GM19395 (cell line): Measurements from ENCODE around the gene PLCH2.

Source experiments
- ATAC-seq: cut with Tn5 transposase; IDR thresholded peaks from one replicate; pipeline ENCODE4 v1.9.1; 2021; ENCODE audit warnings: mild to moderate bottlenecking, moderate library complexity; ENCODE audit not compliant: unreplicated experiment

PLCH2 gene

DNA sequence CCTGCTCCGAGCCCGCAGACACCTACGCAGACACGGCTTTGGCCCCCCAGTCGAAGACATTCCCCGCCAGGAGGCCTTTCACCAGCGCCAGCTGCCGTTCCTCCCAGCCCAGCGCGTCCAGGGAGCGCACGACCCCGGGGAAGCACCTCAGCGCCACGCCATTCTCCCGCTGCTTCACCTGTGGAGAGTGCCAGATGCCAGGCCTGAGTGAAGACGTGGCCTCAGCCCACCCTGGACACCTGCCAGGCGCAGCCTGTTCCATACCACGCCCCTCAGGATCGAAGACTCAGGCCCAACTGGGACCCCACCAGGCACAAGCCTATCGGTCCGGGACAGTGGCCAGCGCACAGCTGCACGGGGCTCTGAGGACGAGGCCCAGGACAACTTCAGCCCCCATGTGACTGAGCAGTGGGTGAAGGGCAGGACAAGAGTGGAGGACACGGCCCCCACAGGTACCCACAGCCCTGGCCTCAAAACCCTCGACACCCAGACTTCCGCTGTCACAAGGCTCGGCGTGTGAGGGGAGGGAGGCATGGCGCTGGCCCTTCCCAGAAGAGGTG, 36.9 kb downstream of the PLCH2 start:
- no peak for ATAC-seq

GRCh38 chr1:2513939-2514652, 38.0 kb downstream of the PLCH2 start:
- no peak for ATAC-seq

GRCh38 chr1:2514863-2515762, 39.0 kb downstream of the PLCH2 start:
- ATAC-seq = no peak

GRCh38 chr1:2515763-2516080, 39.6 kb downstream of the PLCH2 start:
- ATAC-seq = no peak

DNA sequence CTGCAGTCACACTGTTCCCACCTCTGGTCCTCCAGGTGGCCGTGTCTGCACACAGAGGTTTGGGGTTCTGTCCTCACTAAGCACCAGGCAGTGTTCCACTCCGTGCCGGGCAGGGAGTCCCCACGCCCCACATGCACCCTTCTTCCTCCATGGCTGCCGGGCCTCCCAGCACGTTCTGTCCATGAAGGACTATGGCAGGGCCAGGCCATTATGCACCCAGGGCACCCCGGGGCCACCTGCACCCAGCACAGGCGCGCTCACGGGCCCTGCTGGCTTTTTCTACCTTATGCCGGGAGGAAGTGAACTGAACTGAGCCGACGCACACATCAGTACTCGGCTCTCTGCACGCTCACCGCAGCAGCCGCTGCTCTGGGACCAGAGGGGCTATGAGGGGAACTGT, 40.0 kb downstream of the PLCH2 start:
- ATAC-seq = no peak

GRCh38 chr1:2516946-2517345, 40.9 kb downstream of the PLCH2 start:
- no peak for ATAC-seq

- no peak for ATAC-seq
Measured at GRCh38 chr1:2517966-2518365, 41.9 kb downstream of the PLCH2 start.

DNA sequence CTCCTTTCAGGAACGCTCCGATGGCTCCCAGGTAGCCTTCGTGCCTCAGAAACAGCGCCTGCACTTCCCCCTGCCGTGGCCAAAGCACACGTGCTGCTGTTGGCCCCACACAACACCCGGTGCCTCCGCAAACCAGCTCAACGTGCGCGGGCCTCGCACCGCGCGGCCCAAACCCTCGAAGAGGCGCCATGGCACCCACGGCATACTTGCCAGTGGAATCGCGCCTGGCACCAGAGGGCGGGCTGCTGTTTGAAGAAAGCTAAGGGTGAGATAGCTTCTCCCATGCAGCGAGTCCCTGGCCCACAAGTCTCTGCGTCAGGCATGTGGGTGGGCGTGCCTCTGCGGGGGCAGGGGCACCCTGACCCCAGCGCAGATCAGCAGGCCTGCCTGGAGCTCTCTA, 42.4 kb downstream of the PLCH2 start:
- ATAC-seq = no peak

DNA sequence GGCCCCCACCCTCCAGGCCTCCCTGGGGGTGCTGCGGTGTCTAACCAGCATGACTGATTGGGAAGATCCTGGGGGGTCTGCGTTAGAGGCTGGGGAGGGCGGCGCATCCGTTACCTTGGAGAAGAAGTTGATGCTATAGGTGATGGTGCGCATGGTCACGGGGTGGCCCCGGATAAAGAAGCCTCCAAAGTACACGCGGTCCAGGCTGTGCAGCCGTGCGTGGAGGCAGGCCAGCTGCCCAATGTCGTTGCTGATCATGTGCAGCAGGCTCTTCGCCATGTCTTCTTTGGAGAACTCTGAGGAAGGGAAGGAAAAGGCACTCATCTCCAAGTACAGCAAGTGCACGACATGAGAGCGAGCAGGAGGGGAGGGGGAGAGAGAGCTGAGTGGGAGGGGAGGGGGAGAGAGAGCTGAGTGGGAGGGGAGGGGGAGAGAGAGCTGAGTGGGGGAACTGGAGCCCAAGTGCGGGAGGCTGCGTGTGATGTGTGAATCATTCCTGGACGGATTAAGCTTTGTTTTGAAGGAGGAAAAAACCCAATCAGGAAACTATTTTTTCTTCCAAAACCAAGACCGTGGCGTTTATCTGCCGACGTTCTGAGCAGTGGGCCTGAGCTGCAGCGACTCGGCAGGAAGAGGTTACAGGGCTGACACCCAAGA, 43.1 kb downstream of the PLCH2 start:
- ATAC-seq = no peak

GRCh38 chr1:2519729-2520128, 43.6 kb downstream of the PLCH2 start:
- no peak for ATAC-seq

DNA sequence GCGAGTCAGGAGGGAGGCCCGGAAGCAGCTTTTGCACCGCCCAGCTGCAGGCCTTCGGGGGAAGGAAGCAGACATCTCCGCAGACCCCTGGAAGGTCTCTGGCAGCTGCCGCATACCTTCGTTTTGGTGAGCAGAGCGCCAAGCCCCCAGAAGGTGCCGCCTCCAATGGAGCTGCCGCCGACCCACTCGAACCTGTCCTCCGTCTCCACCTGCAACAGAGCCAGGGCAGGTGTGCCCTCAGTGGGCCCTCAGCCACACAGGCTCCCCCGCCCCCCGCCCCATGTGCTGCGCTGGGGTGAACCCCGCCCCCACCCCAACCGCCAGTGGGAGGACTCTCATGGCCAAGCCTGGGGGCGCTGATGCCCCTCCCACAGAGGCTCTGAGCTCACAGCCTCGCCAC, 44.1 kb downstream of the PLCH2 start:
- ATAC-seq = no peak

- ATAC-seq = no peak
Measured at GRCh38 chr1:2520806-2521205, 44.7 kb downstream of the PLCH2 start.

- ATAC-seq = no peak
Measured at GRCh38 chr1:2522230-2522629, 46.1 kb downstream of the PLCH2 start.

DNA sequence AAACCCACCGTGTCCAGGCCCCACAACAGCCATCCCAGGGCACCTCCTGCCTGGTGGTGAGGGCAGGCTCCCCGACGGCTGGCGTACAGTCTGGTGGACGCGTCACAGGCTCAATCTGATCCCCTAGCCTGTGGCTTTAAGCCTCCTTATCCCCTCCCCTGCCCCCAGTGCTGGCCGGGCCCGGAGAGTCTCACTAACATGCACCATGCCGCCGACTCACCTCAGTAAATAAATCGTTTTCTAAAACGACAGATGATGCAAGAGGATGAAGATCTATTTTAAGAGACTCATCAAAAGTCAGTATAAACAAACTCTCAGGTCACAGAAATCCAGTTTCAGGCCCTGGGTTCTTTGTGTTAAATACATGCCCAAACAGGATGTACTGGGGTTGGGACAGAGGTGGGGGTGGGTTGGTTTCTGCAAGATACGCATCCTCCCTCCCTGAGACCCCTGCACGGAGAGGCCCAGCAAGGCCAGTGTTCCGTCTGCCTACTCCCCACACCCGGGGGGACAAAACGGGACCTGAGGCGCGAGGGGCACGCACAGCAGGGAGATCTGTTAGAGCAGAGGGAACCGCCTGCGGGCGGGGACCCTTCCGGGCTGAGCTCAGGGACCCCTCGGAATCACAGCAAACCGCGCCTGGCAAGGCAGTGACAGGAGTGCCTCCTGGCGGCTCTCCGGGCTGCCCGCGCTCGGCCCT, 47.3 kb downstream of the PLCH2 start:
- no peak for ATAC-seq

GRCh38 chr1:2523891-2524609, 48.0 kb downstream of the PLCH2 start:
- no peak for ATAC-seq

DNA sequence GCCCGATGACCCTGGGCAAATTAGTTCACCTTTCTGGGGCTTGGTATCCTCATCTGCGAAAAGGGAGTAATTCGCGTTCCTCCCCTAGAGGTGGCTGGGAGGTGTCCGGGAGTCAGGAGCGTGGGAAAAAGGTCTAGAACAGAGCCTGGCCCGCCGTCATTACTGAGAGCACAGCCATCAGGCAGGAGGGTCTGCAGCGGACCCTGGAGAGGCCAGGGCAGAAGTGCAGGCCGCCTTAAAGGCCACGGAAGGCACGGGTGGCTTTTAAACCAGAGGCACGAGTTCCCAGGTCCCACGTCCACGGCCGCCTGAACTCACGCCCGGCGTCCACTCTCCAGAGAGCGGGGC, 49.5 kb downstream of the PLCH2 start:
- ATAC-seq = no peak

- peak; percentile 78 for ATAC-seq
Measured at GRCh38 chr1:2525920-2526823, 50.1 kb downstream of the PLCH2 start, which contains the start of gene PANK4. TSS of gene PANK4 (minus strand) at chr1:2526596. CDS start at chr1:2526587, 9 bp downstream.

DNA sequence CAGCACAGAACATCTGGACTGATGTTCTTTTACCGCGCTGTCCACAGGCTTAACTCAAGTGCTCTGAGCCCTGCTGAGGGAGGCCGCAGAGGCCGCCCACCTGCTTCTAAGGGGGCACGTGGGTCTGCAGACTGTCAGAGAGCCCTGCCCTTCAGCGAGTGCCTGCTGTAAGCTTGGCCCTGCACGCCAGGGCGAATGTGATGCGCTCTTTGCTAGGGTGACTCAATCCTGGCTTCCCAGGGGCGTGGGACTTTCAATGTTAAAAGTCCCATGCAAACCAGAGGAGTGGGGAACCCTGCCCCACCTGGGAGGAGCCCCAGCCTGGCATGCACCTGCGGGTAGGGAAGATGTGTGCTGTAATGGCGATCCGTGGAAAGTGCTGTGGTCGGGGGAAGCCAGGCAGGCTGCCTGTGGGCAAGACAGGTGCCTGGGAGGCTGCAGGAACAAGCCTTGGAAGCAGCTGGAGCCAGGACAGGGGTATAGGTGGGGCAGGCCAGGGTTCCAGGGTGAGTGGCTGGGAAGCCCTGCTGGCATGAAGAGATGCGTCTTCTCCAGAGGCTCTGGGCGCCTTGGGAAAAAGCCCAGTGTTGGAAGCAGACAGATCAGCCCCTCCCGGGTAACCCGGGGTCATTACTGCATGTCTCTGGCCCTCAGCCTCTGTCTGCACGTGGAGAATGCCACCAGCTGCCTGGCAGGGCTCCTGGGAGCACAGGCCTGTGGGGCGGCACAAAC, 50.9 kb downstream of the PLCH2 start:
- peak; percentile 32 for ATAC-seq

DNA sequence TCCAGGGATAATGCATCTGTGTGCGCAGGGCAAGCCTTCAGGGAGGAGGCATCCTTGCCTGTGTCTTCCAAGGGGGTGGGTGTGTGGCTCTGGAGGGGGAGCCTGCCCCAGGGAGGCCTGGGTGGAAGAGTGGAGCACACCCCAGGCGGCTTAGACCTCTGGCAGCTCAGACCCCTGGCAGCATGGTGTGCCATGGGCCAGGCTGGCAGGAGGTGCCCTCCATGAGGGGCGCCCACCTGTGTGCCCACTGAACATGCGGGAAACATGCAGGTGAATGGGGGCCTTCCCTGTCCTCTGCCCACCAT, 51.4 kb downstream of the PLCH2 start:
- no peak for ATAC-seq
